Mammary epithelial cell (primary cell): ENCODE results near the gene GPBP1L1.

ENCODE experiments used
- CTCF ChIP-seq, 2 donors: IDR thresholded peaks in 1 of 2; conservative IDR thresholded peaks in 1 of 2; 2 replicates each; pipeline ENCODE4 v1.5.1; 2011 to 2012; ENCODE audit warnings: inconsistent platforms in 2 of 2, low read length in 2 of 2, mild to moderate bottlenecking in 2 of 2, control low read depth in 1 of 2, low read depth in 1 of 2; ENCODE audit not compliant: insufficient read depth in 1 of 2; ENCODE audit errors: extremely low read depth in 1 of 2
- EZH2 ChIP-seq: IDR thresholded peaks from 2 replicates; pipeline ENCODE4 v1.6.1; 2012; ENCODE audit warnings: low read length, inconsistent platforms, borderline replicate concordance

GRCh38 chr1:45623972-45624371 lies 62.4 kb downstream of the GPBP1L1 start, which contains the start of gene CCDC17:
- TF ChIP-seq CTCF (conservative IDR thresholded peaks at IDR 0.05 in 1 of 2, IDR thresholded peaks at IDR 0.05 in 1 of 2; ENCODE audit: extremely low read depth in 1 of 2, insufficient read depth in 1 of 2, low read depth in 1 of 2, low read length in 2 of 2) (no peak), EZH2 (no peak)
